Liver (tissue), 9 donors: ENCODE results near the gene PRR16. TPM values are rescaled to one million over a fixed set of nuclear protein-coding genes. Genes with fewer than 3 reads are reported as not detected.

Experiments
- DNase-seq: peaks from one replicate; pipeline ENCODE4 v3.0.0-alpha.2; 2017; ENCODE audit warnings: low spot score
- H3K27ac ChIP-seq, 2 donors: one replicate each; pipeline ENCODE4 v1.7.0; 2013; ENCODE audit warnings: inconsistent platforms in 2 of 2, low read length in 2 of 2, control low read depth in 1 of 2, low read depth in 1 of 2, mild to moderate bottlenecking in 1 of 2
- H3K27me3 ChIP-seq, 4 donors: one replicate each; pipeline versions ENCODE4 v1.6.1 to v1.7.0; 2013; ENCODE audit warnings: low read length in 3 of 4, inconsistent platforms in 1 of 4, mild to moderate bottlenecking in 1 of 4, moderate library complexity in 1 of 4; ENCODE audit not compliant: control insufficient read depth in 4 of 4, insufficient read depth in 4 of 4
- H3K36me3 ChIP-seq, 4 donors: one replicate each; pipeline versions ENCODE4 v1.6.1 to v1.7.0; 2013; ENCODE audit warnings: low read length in 3 of 4, mild to moderate bottlenecking in 3 of 4, low read depth in 1 of 4, moderate library complexity in 1 of 4; ENCODE audit not compliant: control insufficient read depth in 4 of 4, insufficient read depth in 3 of 4
- H3K4me1 ChIP-seq, 4 donors: one replicate each; pipeline versions ENCODE4 v1.6.1 to v1.7.0; 2013; ENCODE audit warnings: low read length in 3 of 4, mild to moderate bottlenecking in 3 of 4, moderate library complexity in 1 of 4; ENCODE audit not compliant: control insufficient read depth in 4 of 4, insufficient read depth in 4 of 4
- H3K4me3 ChIP-seq, 3 donors: one replicate each; pipeline versions ENCODE4 v1.6.1 to v1.7.0; 2013; ENCODE audit warnings: low read length in 3 of 3, control low read depth in 1 of 3, low read depth in 1 of 3, mild to moderate bottlenecking in 1 of 3
- H3K9ac ChIP-seq, 2 donors: one replicate each; pipeline ENCODE4 v1.7.0; 2013; ENCODE audit warnings: low read length in 2 of 2, mild to moderate bottlenecking in 2 of 2, moderate library complexity in 2 of 2, control low read depth in 1 of 2, low read depth in 1 of 2
- H3K9me3 ChIP-seq, 4 donors: one replicate each; pipeline versions ENCODE4 v1.6.1 to v1.7.0; 2013; ENCODE audit warnings: low read length in 3 of 4; ENCODE audit not compliant: control insufficient read depth in 4 of 4
- EGR1 ChIP-seq, 2 donors: IDR thresholded peaks; 2 replicates each; pipeline ENCODE4 v1.6.1; 2016 to 2018; ENCODE audit warnings: antibody characterized with exemption in 2 of 2, low read depth in 2 of 2
- FOXA1 ChIP-seq: IDR thresholded peaks from 2 replicates; pipeline ENCODE4 v1.6.1; 2016; ENCODE audit warnings: antibody characterized with exemption
- FOXA2 ChIP-seq: IDR thresholded peaks from 2 replicates; pipeline ENCODE4 v1.6.1; 2016; ENCODE audit warnings: antibody characterized with exemption
- GABPA ChIP-seq, 2 donors: IDR thresholded peaks in 1 of 2; conservative IDR thresholded peaks in 1 of 2; 2 replicates each; pipeline ENCODE4 v1.6.1; 2016; ENCODE audit warnings: antibody characterized with exemption in 2 of 2, mild to moderate bottlenecking in 1 of 2, moderate library complexity in 1 of 2
- HNF4A ChIP-seq, 2 donors: conservative IDR thresholded peaks; 2 replicates each; pipeline ENCODE4 v1.6.1; 2016; ENCODE audit warnings: antibody characterized with exemption in 2 of 2, mild to moderate bottlenecking in 2 of 2
- HNF4G ChIP-seq: IDR thresholded peaks from 2 replicates; pipeline ENCODE4 v1.6.1; 2016; ENCODE audit warnings: antibody characterized with exemption
- JUND ChIP-seq, 2 donors: IDR thresholded peaks; 2 replicates each; pipeline ENCODE4 v1.6.1; 2016; ENCODE audit warnings: antibody characterized with exemption in 2 of 2
- NR2F2 ChIP-seq: IDR thresholded peaks from 2 replicates; pipeline ENCODE4 v1.6.1; 2016; ENCODE audit warnings: antibody characterized with exemption
- RAD21 ChIP-seq, 2 donors: IDR thresholded peaks; 2 replicates each; pipeline ENCODE4 v1.6.1; 2016; ENCODE audit warnings: antibody characterized with exemption in 2 of 2, mild to moderate bottlenecking in 2 of 2
- RXRA ChIP-seq, 2 donors: IDR thresholded peaks; 2 replicates each; pipeline ENCODE4 v1.6.1; 2017 to 2018; ENCODE audit warnings: antibody characterized with exemption in 2 of 2, mild to moderate bottlenecking in 1 of 2
- TAF1 ChIP-seq: conservative IDR thresholded peaks from 2 replicates; pipeline ENCODE4 v1.6.1; 2016; ENCODE audit warnings: antibody characterized with exemption, mild to moderate bottlenecking
- YY1 ChIP-seq: IDR thresholded peaks from 2 replicates; pipeline ENCODE4 v1.6.1; 2016; ENCODE audit warnings: antibody characterized with exemption, mild to moderate bottlenecking
- WGBS: extraction: QIAGEN DNeasy Blood & Tissue Kit; methylation state at CpG from one replicate; pipeline ENCODE4 v1.1.7; 2013; 5-methylcytosine and 5-hydroxymethylcytosine counted together
- polyA plus RNA-seq, 2 donors: library from polyadenylated mRNA; stranded (reverse) in 1 of 2; unstranded in 1 of 2; fragments of 200-250 nt in 1 of 2; fragments of >200 nt in 1 of 2; fragmentation: Nextera tagmentation in 1 of 2; extraction: Ambion mirVana in 1 of 2; gene quantifications; one replicate each; pipeline versions ENCODE4 v1.2.1 to v1.2.3, GENCODE V29; 2013 to 2015
- total RNA-seq, 2 donors: library from RNA; depleted of rRNA; stranded (reverse); fragments of >200 nt; gene quantifications; one replicate each; pipeline ENCODE4 v1.2.3, GENCODE V29; 2014
- TF ChIP-seq, protein P1 (sequence below): IDR thresholded peaks from 2 replicates; pipeline ENCODE4 v1.6.1; 2016; ENCODE audit warnings: antibody characterized with exemption
- TF ChIP-seq, protein P2 (sequence below): IDR thresholded peaks from 2 replicates; pipeline ENCODE4 v1.6.1; 2016; ENCODE audit warnings: antibody characterized with exemption
- TF ChIP-seq, protein P3 (sequence below): IDR thresholded peaks from 2 replicates; pipeline ENCODE4 v1.6.1; 2016; ENCODE audit warnings: antibody characterized with exemption
- TF ChIP-seq, protein P4 (sequence below): IDR thresholded peaks from 2 replicates; pipeline ENCODE4 v1.6.1; 2016; ENCODE audit warnings: antibody characterized with exemption, mild to moderate bottlenecking
- TF ChIP-seq, protein P5 (sequence below): fragments of 150-350 bp; IDR thresholded peaks from 2 replicates; pipeline ENCODE4 v1.5.1; 2017; ENCODE audit warnings: improper control_type of control experiment, low read depth, low read length; ENCODE audit not compliant: missing input control
- donor health status: healthy.
- donor health status: healthy.
- donor health status: healthy.
- donor health status: healthy.
- donor health status: healthy.

Gene PRR16
- total and polyA plus RNA-seq, 4 donors = 0.14 to 0.42 (median 0.21) TPM

DNA sequence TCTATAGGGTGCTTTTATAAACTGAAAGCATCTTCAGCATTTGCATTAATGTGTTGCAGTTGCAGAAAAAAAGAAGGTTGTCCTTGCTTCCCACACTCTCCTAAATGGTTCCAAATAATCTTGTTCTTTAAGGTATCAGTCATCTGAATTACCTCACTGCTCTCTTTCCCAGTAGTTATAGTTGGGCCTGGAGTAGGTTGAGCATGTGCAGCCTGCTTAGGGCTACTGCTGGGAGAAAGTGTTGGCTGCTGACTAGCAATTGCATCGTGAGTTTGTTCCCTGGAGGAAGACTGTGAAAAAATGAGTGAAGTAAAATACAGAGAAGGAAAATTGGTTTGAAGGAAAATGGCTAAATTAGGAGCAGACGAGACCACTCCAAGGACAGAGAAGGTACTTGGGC lies 74.5 kb downstream of the PRR16 start (continued):
- TF ChIP-seq TAF1 = no peak

DNA sequence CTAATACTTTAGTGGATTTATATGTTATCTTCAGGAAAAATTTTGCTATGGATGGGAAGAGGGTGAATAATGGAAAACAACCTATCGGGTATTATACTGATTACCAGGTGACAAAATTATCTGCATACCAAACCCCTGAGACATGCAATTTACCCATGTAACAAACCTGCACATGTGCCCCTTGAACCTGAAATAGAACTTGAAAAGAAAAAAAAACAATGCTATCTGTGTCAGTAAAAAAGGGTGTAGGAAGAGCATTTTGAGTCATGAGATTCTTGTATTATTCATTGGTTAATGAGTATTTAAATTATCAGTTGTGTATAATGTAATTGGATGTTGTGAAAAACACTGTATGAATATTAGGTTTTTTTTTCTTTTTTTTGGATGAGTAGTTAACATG lies 75.4 kb downstream of the PRR16 start:
- no peaks in the 10 kb centered on the region for H3K36me3 ChIP-seq
- no peaks in the 10 kb centered on the region for H3K9me3 ChIP-seq
- no peaks in the 10 kb centered on the region for H3K4me1 ChIP-seq
- TF ChIP-seq FOXA1 (no peak), FOXA2 (no peak), HNF4G (no peak)
- TF ChIP-seq, protein P1, sequence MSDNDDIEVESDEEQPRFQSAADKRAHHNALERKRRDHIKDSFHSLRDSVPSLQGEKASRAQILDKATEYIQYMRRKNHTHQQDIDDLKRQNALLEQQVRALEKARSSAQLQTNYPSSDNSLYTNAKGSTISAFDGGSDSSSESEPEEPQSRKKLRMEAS = no peak
- TF ChIP-seq, protein P2, sequence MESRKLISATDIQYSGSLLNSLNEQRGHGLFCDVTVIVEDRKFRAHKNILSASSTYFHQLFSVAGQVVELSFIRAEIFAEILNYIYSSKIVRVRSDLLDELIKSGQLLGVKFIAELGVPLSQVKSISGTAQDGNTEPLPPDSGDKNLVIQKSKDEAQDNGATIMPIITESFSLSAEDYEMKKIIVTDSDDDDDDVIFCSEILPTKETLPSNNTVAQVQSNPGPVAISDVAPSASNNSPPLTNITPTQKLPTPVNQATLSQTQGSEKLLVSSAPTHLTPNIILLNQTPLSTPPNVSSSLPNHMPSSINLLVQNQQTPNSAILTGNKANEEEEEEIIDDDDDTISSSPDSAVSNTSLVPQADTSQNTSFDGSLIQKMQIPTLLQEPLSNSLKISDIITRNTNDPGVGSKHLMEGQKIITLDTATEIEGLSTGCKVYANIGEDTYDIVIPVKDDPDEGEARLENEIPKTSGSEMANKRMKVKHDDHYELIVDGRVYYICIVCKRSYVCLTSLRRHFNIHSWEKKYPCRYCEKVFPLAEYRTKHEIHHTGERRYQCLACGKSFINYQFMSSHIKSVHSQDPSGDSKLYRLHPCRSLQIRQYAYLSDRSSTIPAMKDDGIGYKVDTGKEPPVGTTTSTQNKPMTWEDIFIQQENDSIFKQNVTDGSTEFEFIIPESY = no peak
- TF ChIP-seq, protein P3, sequence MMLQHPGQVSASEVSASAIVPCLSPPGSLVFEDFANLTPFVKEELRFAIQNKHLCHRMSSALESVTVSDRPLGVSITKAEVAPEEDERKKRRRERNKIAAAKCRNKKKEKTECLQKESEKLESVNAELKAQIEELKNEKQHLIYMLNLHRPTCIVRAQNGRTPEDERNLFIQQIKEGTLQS = no peak
- no peak for DNase-seq
- peaks cover 0 to 5% (median 0%) of the 10 kb centered on the region in 4 donors for H3K27me3 ChIP-seq
- no peak overlapping the region for H3K9ac ChIP-seq
- WGBS = 90% methylated on average over 1 of the region's 1 CpG
- H3K27ac ChIP-seq = no peak overlapping the region
- H3K4me3 ChIP-seq = no peak overlapping the region

DNA sequence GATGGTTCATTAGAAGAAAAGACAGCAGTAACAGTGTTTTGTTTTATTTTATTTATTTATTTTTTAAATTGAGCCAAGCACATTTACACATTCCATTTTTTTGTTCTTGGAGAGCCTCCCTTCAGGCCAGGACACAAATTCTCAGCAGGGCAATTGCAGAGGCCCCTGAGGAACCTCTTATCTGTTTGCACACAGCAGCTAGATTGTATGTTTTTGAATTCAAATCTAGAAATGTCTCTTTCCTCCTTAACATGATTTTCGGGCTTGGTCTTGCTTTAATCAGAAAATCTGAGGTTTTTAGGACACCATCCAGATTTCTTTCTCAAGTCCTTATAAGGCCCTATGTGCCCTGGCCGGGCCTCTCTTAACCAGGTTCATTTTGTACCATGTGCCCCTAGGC lies 76.0 kb downstream of the PRR16 start:
- Histone ChIP-seq H3K4me3 (no peak overlapping the region), H3K4me1 (no peaks in the 10 kb centered on the region), H3K9me3 (no peaks in the 10 kb centered on the region), H3K27me3 (peaks cover 0 to 8% (median 0%) of the 10 kb centered on the region in 4 donors), H3K27ac (no peak overlapping the region), H3K9ac (no peak overlapping the region), H3K36me3 (no peaks in the 10 kb centered on the region)
- no peak for DNase-seq
- WGBS = 70% methylated on average over 2 of the region's 2 CpGs
- TF ChIP-seq TAF1 (no peak), RAD21 (IDR thresholded peaks at IDR 0.05) (no peak), NR2F2 (no peak), YY1 (no peak), HNF4A (conservative IDR thresholded peaks at IDR 0.05) (no peak), GABPA (IDR thresholded peaks at IDR 0.05 in 1 of 2, conservative IDR thresholded peaks at IDR 0.05 in 1 of 2) (no peak), RXRA (IDR thresholded peaks at IDR 0.05) (no peak), EGR1 (IDR thresholded peaks at IDR 0.05; ENCODE audit: low read depth in 2 of 2) (no peak), FOXA1 (no peak), HNF4G (no peak), JUND (IDR thresholded peaks at IDR 0.05) (no peak), FOXA2 (no peak)
- TF ChIP-seq, protein P1 = no peak
- TF ChIP-seq, protein P3 = no peak
- TF ChIP-seq, protein P2 = no peak
- TF ChIP-seq, protein P4, sequence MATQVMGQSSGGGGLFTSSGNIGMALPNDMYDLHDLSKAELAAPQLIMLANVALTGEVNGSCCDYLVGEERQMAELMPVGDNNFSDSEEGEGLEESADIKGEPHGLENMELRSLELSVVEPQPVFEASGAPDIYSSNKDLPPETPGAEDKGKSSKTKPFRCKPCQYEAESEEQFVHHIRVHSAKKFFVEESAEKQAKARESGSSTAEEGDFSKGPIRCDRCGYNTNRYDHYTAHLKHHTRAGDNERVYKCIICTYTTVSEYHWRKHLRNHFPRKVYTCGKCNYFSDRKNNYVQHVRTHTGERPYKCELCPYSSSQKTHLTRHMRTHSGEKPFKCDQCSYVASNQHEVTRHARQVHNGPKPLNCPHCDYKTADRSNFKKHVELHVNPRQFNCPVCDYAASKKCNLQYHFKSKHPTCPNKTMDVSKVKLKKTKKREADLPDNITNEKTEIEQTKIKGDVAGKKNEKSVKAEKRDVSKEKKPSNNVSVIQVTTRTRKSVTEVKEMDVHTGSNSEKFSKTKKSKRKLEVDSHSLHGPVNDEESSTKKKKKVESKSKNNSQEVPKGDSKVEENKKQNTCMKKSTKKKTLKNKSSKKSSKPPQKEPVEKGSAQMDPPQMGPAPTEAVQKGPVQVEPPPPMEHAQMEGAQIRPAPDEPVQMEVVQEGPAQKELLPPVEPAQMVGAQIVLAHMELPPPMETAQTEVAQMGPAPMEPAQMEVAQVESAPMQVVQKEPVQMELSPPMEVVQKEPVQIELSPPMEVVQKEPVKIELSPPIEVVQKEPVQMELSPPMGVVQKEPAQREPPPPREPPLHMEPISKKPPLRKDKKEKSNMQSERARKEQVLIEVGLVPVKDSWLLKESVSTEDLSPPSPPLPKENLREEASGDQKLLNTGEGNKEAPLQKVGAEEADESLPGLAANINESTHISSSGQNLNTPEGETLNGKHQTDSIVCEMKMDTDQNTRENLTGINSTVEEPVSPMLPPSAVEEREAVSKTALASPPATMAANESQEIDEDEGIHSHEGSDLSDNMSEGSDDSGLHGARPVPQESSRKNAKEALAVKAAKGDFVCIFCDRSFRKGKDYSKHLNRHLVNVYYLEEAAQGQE = no peak
- TF ChIP-seq, protein P5, sequence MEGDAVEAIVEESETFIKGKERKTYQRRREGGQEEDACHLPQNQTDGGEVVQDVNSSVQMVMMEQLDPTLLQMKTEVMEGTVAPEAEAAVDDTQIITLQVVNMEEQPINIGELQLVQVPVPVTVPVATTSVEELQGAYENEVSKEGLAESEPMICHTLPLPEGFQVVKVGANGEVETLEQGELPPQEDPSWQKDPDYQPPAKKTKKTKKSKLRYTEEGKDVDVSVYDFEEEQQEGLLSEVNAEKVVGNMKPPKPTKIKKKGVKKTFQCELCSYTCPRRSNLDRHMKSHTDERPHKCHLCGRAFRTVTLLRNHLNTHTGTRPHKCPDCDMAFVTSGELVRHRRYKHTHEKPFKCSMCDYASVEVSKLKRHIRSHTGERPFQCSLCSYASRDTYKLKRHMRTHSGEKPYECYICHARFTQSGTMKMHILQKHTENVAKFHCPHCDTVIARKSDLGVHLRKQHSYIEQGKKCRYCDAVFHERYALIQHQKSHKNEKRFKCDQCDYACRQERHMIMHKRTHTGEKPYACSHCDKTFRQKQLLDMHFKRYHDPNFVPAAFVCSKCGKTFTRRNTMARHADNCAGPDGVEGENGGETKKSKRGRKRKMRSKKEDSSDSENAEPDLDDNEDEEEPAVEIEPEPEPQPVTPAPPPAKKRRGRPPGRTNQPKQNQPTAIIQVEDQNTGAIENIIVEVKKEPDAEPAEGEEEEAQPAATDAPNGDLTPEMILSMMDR = no peak
